Transverse colon (tissue), 4 donors: ENCODE data around the gene OR2S2. TPM values are rescaled to one million over a fixed set of nuclear protein-coding genes. Genes with fewer than 3 reads are reported as not detected.

ENCODE experiments used
- DNase-seq: peaks from one replicate; pipeline ENCODE4 v3.0.0-alpha.2; 2019
- H3K27ac ChIP-seq, 4 donors: fragments of 200-600 bp; sonication (generic); 2 replicates each; pipeline ENCODE4 v1.5.1; 2016 to 2018; ENCODE audit warnings: inconsistent platforms in 4 of 4
- H3K27me3 ChIP-seq: fragments of 200-600 bp; sonication (generic); 2 replicates; pipeline ENCODE4 v1.5.1; 2017; ENCODE audit warnings: inconsistent platforms
- H3K36me3 ChIP-seq, 4 donors: fragments of 200-600 bp; sonication (generic); 2 replicates each; pipeline ENCODE4 v1.5.1; 2017 to 2019; ENCODE audit warnings: inconsistent platforms in 4 of 4
- H3K4me1 ChIP-seq, 4 donors: fragments of 200-600 bp; sonication (generic); 2 replicates each; pipeline ENCODE4 v1.5.1; 2017 to 2020; ENCODE audit warnings: inconsistent platforms in 4 of 4
- H3K4me3 ChIP-seq, 4 donors: fragments of 200-600 bp; sonication (generic); 1 replicate in 1 of 4; 2 replicates in 3 of 4; pipeline versions ENCODE4 v1.5.1 to v1.6.1; 2017 to 2019; ENCODE audit warnings: inconsistent platforms in 4 of 4
- H3K9me3 ChIP-seq, 2 donors: fragments of 200-600 bp; sonication (generic); 2 replicates each; pipeline ENCODE4 v1.5.1; 2017 to 2019; ENCODE audit warnings: inconsistent platforms in 2 of 2
- EP300 ChIP-seq: sonication (generic); formaldehyde crosslinking; IDR thresholded peaks from one replicate; pipeline ENCODE4 v1.6.1; 2017; ENCODE audit warnings: antibody characterized with exemption, low read depth
- POLR2A ChIP-seq: fragments of 450-650 bp; IDR thresholded peaks from one replicate; pipeline ENCODE4 v1.6.1; 2016; ENCODE audit warnings: antibody characterized with exemption, mild to moderate bottlenecking, moderate library complexity
- POLR2AphosphoS5 ChIP-seq, 3 donors: sonication (generic); formaldehyde crosslinking; IDR thresholded peaks; one replicate each; pipeline ENCODE4 v1.6.1; 2016; ENCODE audit warnings: antibody characterized with exemption in 3 of 3
- WGBS, 2 donors: methylation state at CpG; one replicate each; pipeline ENCODE4 v1.1.5; 2018; ENCODE audit warnings: low coverage in 1 of 2; 5-methylcytosine and 5-hydroxymethylcytosine counted together
- in situ Hi-C, 4 donors: fragments of 200-750 bp; cut with MboI; loops; one replicate each; pipeline versions ENCODE4 v1.15.0 to v1.15.1; 2017; ENCODE audit warnings: low sequenced_read_pairs in 3 of 4, low pct_ligation_motif_present in 1 of 4, low pct_unique_long_range_greater_than_20kb in 1 of 4
- intact Hi-C: fragments of 100-400 bp; cut with DNase I; formaldehyde crosslinking; loops from one replicate; pipeline ENCODE4 v1.15.1; 2023; ENCODE audit warnings: low total_unique reads
- total RNA-seq, 4 donors: library from RNA; depleted of rRNA; stranded (reverse); fragments of >200 nt; gene quantifications; one replicate each; pipeline ENCODE4 v1.1.0, GENCODE V29; 2016
- TF ChIP-seq, protein P1 (sequence below), 5 experiments: fragments of 200-600 bp in 3 of 5; fragments of 450-650 bp in 2 of 5; sonication (generic) in 3 of 5; IDR thresholded peaks; 1 replicate in 2 of 5; 2 replicates in 3 of 5; pipeline ENCODE4 v1.5.1; 2016 to 2017; ENCODE audit warnings: antibody characterized with exemption in 5 of 5, inconsistent platforms in 3 of 5, mild to moderate bottlenecking in 2 of 5, moderate library complexity in 1 of 5

OR2S2 gene
- total RNA-seq, 4 donors from 2014 or later, result not detected

DNA sequence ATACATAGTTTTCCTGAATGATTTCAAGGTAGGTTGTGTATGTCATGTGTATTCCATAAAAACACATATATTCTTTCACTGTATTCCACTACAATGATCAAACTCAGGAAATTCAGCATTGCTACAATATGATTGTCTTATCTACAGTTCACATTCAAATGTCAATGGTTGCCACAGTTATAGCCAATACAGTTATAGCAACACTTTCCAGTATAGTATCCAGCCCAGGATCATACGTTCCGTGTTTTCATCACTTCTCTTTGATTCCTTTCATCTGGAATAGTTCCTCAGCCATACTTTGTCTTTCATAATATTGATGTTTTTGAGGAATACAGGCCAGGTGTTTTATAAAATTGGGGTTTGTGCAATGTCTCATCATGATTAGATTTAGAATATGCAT, 9.5 kb downstream of the OR2S2 start:
- intact Hi-C loops, result loop anchor here (5.0 kb wide), 1 partner anchor 41 kb away; the partner anchor contains the start of genes HRCT1 and SPAAR

DNA sequence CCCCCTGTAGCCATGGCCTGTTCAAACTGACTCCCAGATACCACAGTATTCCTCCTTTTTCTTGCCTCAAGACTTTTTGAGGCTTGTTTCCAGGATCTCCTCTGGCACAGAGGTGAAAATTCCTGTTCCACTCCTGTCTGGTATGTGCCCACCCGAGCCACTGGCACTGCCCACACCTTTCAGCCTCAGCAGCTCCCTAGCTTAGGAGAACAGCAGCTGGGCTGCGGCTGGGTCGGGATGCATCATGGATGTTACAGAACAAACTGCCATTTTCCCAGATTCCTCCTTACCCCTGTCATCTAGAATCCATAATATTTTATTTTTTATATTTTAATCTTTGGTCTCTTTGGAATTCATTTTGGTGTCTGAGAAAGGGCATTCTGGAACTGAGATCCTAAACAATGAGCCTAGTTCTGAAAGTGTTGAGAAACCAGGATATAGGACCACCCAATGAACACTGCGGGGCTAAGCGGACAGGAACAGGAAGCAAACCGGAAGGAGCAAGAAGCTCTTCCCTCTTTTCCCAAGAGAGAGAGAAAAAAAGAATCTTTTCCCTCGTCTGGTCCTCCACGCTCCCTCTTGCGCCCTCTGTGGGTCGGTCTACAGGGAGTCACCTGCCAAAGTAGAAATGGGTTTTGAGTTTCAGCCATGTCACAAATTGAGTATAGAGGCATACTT, 12.5 kb downstream of the OR2S2 start:
- Histone ChIP-seq H3K4me3 (peak overlapping the region in 1 of 4 donors; percentile 8), H3K27ac (peak overlapping the region; percentile 54 to 74 (median 71)), H3K27me3 (no peaks in the 10 kb centered on the region), H3K9me3 (no peaks in the 10 kb centered on the region), H3K4me1 (peaks cover 5 to 69% (median 54%) of the 10 kb centered on the region in 4 donors), H3K36me3 (no peaks in the 10 kb centered on the region)
- WGBS, 2 donors, result 31 to 36% methylated on average over 10 of the region's 10 CpGs
- TF ChIP-seq, protein P1, sequence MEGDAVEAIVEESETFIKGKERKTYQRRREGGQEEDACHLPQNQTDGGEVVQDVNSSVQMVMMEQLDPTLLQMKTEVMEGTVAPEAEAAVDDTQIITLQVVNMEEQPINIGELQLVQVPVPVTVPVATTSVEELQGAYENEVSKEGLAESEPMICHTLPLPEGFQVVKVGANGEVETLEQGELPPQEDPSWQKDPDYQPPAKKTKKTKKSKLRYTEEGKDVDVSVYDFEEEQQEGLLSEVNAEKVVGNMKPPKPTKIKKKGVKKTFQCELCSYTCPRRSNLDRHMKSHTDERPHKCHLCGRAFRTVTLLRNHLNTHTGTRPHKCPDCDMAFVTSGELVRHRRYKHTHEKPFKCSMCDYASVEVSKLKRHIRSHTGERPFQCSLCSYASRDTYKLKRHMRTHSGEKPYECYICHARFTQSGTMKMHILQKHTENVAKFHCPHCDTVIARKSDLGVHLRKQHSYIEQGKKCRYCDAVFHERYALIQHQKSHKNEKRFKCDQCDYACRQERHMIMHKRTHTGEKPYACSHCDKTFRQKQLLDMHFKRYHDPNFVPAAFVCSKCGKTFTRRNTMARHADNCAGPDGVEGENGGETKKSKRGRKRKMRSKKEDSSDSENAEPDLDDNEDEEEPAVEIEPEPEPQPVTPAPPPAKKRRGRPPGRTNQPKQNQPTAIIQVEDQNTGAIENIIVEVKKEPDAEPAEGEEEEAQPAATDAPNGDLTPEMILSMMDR (IDR thresholded peaks at IDR 0.05), result peak; percentile 76 to 88 (median 84)
- TF ChIP-seq POLR2AphosphoS5 (IDR thresholded peaks at IDR 0.05) (peak in 1 of 3 donors; percentile 42), EP300 (no peak), POLR2A (no peak)
- intact Hi-C loops (loop anchor here (5.0 kb wide), 1 partner anchor 38 kb away; the partner anchor contains the start of genes HRCT1 and SPAAR), in situ Hi-C loops (no loop called here)
- peak; percentile 88 for DNase-seq

More for the DNA sequence above, 9.5 kb downstream of the OR2S2 start:
- DNase-seq, result no peak
- Histone ChIP-seq H3K4me3 (no peak overlapping the region), H3K27me3 (no peaks in the 10 kb centered on the region), H3K4me1 (peaks cover 5 to 60% (median 45%) of the 10 kb centered on the region in 4 donors), H3K27ac (peak overlapping the region; percentile 77 to 83 (median 78)), H3K9me3 (no peaks in the 10 kb centered on the region), H3K36me3 (no peaks in the 10 kb centered on the region)
- 65 to 73% methylated on average over 2 of the region's 2 CpGs for WGBS, 2 donors
- no peak for TF ChIP-seq POLR2AphosphoS5 (IDR thresholded peaks at IDR 0.05)
- TF ChIP-seq EP300, result no peak
- TF ChIP-seq, protein P1 (IDR thresholded peaks at IDR 0.05), result no peak
- TF ChIP-seq POLR2A, result no peak
- in situ Hi-C loops, result no loop called here

DNA sequence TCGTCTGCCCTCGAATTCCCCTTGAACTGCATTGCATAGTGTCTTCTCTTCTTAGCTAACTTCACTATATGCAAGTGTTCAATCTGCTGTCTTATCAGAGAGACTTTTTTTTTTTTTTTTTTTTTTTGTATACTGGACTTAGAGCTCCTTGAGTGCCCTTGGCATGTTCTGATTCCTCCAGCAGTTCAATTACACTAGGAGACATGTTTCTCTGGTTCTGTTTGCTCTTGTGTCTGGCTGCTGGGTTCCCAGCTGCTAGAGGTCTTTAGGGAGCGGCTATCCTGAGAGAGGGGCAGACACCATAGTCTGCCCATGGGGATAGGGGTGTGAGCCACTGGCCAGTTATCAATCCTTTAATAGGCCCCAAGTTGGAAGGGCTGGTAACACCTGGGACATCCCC, 13.1 kb downstream of the OR2S2 start:
- peak overlapping the region; percentile 54 to 74 (median 71) for H3K27ac ChIP-seq
- no peak for DNase-seq
- H3K36me3 ChIP-seq, result no peaks in the 10 kb centered on the region
- peaks cover 5 to 73% (median 53%) of the 10 kb centered on the region in 4 donors for H3K4me1 ChIP-seq
- in situ Hi-C loops, result no loop called here
- TF ChIP-seq, protein P1 (IDR thresholded peaks at IDR 0.05), result no peak
- TF ChIP-seq POLR2AphosphoS5 (IDR thresholded peaks at IDR 0.05) (no peak), EP300 (no peak), POLR2A (no peak)
- H3K4me3 ChIP-seq, result no peak overlapping the region
- H3K27me3 ChIP-seq, result no peaks in the 10 kb centered on the region
- intact Hi-C loops, result loop anchor here (1.0 to 5.0 kb wide), 2 partner anchors 10 to 38 kb away; partner anchors contain the start of genes HRCT1 and SPAAR
- 54 to 69% methylated on average over 2 to 3 of the region's 3 CpGs for WGBS, 2 donors
- H3K9me3 ChIP-seq, result no peaks in the 10 kb centered on the region

DNA sequence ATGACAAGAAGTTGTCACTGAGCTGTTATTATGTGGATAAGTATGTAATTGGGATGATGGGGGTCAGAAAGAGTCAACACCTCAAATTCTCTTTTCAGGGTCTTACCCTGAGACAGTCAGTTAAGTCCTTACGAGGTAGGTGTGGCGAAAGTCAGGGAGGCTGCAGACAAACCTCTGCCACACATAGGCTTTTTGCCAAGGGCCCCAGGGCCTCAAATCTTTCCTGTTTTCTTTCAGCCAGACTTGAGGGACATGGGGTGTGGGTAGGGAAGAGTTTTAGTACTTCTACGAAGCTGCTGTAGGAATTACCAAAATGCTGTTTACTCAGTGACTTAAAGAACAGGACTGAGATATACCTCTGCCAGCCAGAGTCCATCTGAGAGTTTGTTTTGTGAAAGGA, 13.8 kb downstream of the OR2S2 start:
- WGBS, 2 donors, result 66% methylated on average over 3 of the region's 3 CpGs; no CpG with 5 or more reads in 1 of the 2 donors
- TF ChIP-seq POLR2AphosphoS5 (IDR thresholded peaks at IDR 0.05), result no peak
- in situ Hi-C loops (no loop called here), intact Hi-C loops (loop anchor here (1.0 kb wide), 1 partner anchor 9 kb away; no protein-coding TSS in a partner anchor)
- Histone ChIP-seq H3K27me3 (no peaks in the 10 kb centered on the region), H3K36me3 (no peaks in the 10 kb centered on the region), H3K27ac (peak overlapping the region; percentile 54 to 74 (median 71)), H3K9me3 (no peaks in the 10 kb centered on the region), H3K4me1 (peaks cover 5 to 66% (median 47%) of the 10 kb centered on the region in 4 donors), H3K4me3 (no peak overlapping the region)
- DNase-seq, result no peak
